Germinal center (tissue), 1 donor: ENCODE data around the gene PIK3R4.

Experiments
- DNase-seq: peaks from one replicate; pipeline ENCODE4 v3.0.0; 2012; ENCODE audit warnings: mixed read lengths, low spot score

PIK3R4 gene

GRCh38 chr3:130688697-130689470 is 57.7 kb downstream of the PIK3R4 start:
- no peak for DNase-seq

GRCh38 chr3:130688015-130688688 is 58.5 kb downstream of the PIK3R4 start:
- DNase-seq: no peak

GRCh38 chr3:130687327-130687726 is 59.3 kb downstream of the PIK3R4 start:
- no peak for DNase-seq

GRCh38 chr3:130686833-130687232 is 59.8 kb downstream of the PIK3R4 start:
- DNase-seq: no peak

GRCh38 chr3:130682131-130682530 is 64.5 kb downstream of the PIK3R4 start:
- no peak for DNase-seq

- DNase-seq: no peak
These were observed 67.4 kb downstream of the PIK3R4 start for GRCh38 chr3:130679218-130679617.

GRCh38 chr3:130677343-130677742 is 69.3 kb downstream of the PIK3R4 start:
- DNase-seq: no peak

- DNase-seq: no peak
These were observed 74.9 kb downstream of the PIK3R4 start for GRCh38 chr3:130671545-130672312.

- DNase-seq: no peak
These were observed 76.9 kb downstream of the PIK3R4 start for GRCh38 chr3:130669740-130670139.

GRCh38 chr3:130663092-130663491 is 83.5 kb downstream of the PIK3R4 start:
- no peak for DNase-seq

GRCh38 chr3:130662501-130662996 is 84.1 kb downstream of the PIK3R4 start:
- DNase-seq: no peak

- DNase-seq: no peak
These were observed 85.3 kb downstream of the PIK3R4 start for GRCh38 chr3:130661140-130661891.

GRCh38 chr3:130659911-130660310 is 86.7 kb downstream of the PIK3R4 start:
- no peak for DNase-seq

GRCh38 chr3:130658678-130659077 is 88.0 kb downstream of the PIK3R4 start:
- DNase-seq: no peak

- DNase-seq: no peak
These were observed 90.0 kb downstream of the PIK3R4 start for GRCh38 chr3:130656627-130657026.

GRCh38 chr3:130654921-130655320 is 91.7 kb downstream of the PIK3R4 start:
- DNase-seq: no peak

- no peak for DNase-seq
These were observed 92.5 kb downstream of the PIK3R4 start for GRCh38 chr3:130654091-130654490.

GRCh38 chr3:130649061-130649654 is 97.5 kb downstream of the PIK3R4 start:
- DNase-seq: no peak

GRCh38 chr3:130648293-130648692 is 98.3 kb downstream of the PIK3R4 start:
- no peak for DNase-seq

- DNase-seq: no peak
These were observed 101.4 kb downstream of the PIK3R4 start for GRCh38 chr3:130645261-130645660.

- DNase-seq: no peak
These were observed 101.9 kb downstream of the PIK3R4 start for GRCh38 chr3:130644628-130645253.
